SK-N-SH treated with all-trans-retinoic acid at 6 μM for 48 hours (cell line): ENCODE measurements around the gene HNRNPC.

Experiments used
- ISL1 ChIP-seq: fragments of 250-450 bp; sonication (Bioruptor Pico); IDR thresholded peaks from 2 replicates; pipeline ENCODE4 v2.1.2; 2022; ENCODE audit warnings: mild to moderate bottlenecking, moderate library complexity
- PPARA ChIP-seq: fragments of 250-450 bp; sonication (Bioruptor Pico); IDR thresholded peaks from 2 replicates; pipeline ENCODE4 v1.5.0; 2020; ENCODE audit warnings: mild to moderate bottlenecking, borderline replicate concordance
- RARB ChIP-seq: fragments of 250-450 bp; sonication (Bioruptor Pico); IDR thresholded peaks from 2 replicates; pipeline ENCODE4 v1.8.0; 2021; ENCODE audit warnings: mild to moderate bottlenecking, moderate library complexity
- TCF4 ChIP-seq: fragments of 250-450 bp; sonication (Bioruptor Pico); IDR thresholded peaks from 2 replicates; pipeline ENCODE4 v1.8.0; 2021; ENCODE audit warnings: mild to moderate bottlenecking, moderate library complexity, borderline replicate concordance
- ZFP30 ChIP-seq: fragments of 450-650 bp; formaldehyde crosslinking; IDR thresholded peaks from 2 replicates; pipeline ENCODE4 v1.5.0; 2022; ENCODE audit warnings: mild to moderate bottlenecking, moderate library complexity
- TF ChIP-seq, protein P1 (sequence below): fragments of 250-450 bp; sonication (Bioruptor Pico); IDR thresholded peaks from 2 replicates; pipeline ENCODE4 v1.5.1; 2021; ENCODE audit warnings: mild to moderate bottlenecking, moderate library complexity
- TF ChIP-seq, protein P2 (sequence below): fragments of 250-450 bp; sonication (Bioruptor Pico); IDR thresholded peaks from 2 replicates; pipeline ENCODE4 v1.5.0; 2020; ENCODE audit warnings: mild to moderate bottlenecking, moderate library complexity

DNA sequence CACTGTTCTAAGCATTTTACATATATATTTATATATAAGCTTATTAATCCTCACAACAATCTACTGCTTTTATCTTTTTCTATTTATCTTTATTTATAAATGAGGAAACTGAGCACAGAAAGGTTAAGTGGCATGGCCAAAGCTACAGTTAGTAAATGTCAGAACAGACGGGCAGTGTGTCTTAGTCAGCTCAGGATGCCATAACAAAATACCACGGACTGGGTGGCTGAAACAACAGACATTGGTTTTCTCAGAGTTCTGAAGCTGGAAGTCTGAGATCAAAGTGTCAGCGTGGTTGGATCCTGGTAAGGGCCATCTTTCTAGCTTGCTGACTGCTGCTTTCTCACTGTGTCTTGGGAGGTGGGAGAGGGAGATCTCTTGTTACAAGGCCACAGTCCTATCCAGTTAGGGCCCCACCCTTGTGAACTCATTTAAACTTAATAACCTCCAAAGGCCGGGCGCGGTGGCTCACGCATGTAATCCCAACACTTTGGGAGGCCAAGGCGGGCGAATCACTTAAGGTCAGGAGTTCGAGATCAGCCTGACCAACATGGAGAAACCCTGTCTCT, 30.4 kb upstream of the HNRNPC start:
- TF ChIP-seq ISL1 = no peak
- no peak for TF ChIP-seq ZFP30
- no peak for TF ChIP-seq RARB (CRISPR knock-in tag)
- no peak for TF ChIP-seq TCF4 (CRISPR knock-in tag)
- TF ChIP-seq, protein P1, sequence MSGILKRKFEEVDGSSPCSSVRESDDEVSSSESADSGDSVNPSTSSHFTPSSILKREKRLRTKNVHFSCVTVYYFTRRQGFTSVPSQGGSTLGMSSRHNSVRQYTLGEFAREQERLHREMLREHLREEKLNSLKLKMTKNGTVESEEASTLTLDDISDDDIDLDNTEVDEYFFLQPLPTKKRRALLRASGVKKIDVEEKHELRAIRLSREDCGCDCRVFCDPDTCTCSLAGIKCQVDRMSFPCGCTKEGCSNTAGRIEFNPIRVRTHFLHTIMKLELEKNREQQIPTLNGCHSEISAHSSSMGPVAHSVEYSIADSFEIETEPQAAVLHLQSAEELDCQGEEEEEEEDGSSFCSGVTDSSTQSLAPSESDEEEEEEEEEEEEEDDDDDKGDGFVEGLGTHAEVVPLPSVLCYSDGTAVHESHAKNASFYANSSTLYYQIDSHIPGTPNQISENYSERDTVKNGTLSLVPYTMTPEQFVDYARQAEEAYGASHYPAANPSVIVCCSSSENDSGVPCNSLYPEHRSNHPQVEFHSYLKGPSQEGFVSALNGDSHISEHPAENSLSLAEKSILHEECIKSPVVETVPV = no peak
- TF ChIP-seq, protein P2, sequence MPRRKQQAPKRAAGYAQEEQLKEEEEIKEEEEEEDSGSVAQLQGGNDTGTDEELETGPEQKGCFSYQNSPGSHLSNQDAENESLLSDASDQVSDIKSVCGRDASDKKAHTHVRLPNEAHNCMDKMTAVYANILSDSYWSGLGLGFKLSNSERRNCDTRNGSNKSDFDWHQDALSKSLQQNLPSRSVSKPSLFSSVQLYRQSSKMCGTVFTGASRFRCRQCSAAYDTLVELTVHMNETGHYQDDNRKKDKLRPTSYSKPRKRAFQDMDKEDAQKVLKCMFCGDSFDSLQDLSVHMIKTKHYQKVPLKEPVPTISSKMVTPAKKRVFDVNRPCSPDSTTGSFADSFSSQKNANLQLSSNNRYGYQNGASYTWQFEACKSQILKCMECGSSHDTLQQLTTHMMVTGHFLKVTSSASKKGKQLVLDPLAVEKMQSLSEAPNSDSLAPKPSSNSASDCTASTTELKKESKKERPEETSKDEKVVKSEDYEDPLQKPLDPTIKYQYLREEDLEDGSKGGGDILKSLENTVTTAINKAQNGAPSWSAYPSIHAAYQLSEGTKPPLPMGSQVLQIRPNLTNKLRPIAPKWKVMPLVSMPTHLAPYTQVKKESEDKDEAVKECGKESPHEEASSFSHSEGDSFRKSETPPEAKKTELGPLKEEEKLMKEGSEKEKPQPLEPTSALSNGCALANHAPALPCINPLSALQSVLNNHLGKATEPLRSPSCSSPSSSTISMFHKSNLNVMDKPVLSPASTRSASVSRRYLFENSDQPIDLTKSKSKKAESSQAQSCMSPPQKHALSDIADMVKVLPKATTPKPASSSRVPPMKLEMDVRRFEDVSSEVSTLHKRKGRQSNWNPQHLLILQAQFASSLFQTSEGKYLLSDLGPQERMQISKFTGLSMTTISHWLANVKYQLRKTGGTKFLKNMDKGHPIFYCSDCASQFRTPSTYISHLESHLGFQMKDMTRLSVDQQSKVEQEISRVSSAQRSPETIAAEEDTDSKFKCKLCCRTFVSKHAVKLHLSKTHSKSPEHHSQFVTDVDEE = no peak
- TF ChIP-seq PPARA (CRISPR knock-in tag) = no peak
